ENCODE measurements around the gene CCDC33.

Gene CCDC33

DNA sequence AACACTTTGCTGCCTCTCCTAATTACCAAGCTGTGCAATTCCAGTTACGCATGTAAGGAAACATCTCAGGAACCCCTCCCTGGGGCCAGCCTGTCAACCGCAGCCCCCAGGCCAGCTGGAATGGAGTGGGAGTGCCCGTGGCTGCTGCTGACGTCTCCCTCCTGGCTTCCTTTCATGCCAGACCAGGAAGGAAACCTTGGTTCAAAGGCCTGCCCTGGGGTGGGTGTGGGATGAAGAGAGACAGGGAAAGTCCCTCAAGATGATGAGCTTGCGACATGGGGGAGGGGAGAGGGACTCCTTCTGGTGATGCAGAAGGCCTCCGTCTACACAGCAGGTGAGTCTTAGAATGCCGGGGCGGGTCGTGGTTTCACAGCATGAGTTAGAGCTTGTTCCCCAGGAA is 142.7 kb downstream of the CCDC33 start:
- no peak for FAIRE-seq
- no peak for DNase-seq (ENCODE audit: low spot score)

DNA sequence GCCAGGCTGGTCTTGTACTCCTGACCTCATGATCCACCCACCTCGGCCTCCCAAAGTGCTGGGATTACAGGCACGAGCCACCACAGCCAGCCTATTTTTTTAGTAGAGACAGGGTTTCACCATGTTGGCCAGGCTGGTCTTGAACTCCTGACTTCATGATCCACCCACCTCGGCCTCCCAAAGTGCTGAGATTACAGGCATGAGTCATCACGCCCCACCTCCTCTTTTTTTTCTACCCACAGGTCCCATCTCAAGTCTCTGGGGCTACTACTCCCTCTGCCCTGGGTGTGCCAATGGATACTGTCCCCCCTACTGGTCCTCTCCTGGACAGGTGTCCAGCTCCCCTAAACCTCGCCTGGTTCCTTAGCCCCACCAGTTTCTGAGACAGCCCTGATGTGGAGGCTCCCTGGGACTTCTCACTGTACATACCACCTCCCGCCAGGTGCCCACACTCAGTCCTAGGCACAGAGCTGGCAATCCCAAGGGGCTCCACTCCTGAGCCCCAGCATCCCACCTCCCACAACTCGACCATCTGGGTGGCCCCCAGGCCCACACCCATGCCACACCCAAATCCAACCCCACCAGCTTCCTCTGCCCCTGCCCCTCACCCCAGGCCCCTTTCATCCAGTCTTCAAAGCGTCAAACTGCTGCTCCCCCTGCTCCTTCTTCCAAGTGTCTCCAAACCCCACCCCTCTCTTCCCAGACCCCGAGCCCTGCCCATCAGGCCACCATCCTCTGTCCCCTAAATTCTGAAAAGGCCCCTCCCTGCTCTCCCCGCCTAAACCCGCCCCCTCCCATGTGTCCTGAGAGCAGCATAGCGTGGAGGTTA is 144.4 kb downstream of the CCDC33 start:
- DNase-seq (ENCODE audit: low spot score) (no peak), FAIRE-seq (no peak)

DNA sequence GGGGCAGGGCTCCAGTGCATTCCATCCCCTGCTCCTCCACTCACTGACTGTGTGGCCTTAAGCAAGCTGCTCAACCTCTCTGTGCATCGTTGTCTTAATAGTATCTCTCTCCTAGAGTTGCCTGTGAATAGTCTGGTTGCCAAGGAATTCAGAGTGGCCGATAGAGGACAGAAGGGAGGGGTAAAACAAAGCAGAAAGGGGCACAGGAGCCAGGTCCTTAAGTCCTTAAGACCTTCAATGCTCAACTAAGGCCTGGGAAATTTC is 145.0 kb downstream of the CCDC33 start:
- DNase-seq (ENCODE audit: low spot score) (no peak), FAIRE-seq (no peak)

DNA sequence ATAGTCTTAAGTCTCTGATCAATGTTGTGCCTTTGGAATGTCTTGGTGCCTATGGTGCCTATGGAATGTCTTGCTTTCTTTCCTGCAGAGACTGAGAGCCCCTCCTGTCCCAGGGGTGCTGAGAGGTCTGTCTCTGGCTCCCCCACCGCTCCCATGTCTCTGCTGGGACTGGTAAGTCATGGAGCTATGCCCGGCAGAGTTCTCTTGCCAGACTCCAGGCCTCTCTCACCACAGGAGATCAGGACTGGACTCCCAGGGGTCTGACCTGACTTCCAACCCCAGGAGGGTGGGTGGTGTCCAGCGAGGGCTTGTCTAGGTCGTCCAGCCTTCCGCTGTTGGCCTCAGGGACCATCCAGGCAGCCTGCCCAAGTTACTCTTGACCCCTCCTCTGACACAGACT is 145.4 kb downstream of the CCDC33 start:
- FAIRE-seq (no peak), DNase-seq (ENCODE audit: low spot score) (no peak)

DNA sequence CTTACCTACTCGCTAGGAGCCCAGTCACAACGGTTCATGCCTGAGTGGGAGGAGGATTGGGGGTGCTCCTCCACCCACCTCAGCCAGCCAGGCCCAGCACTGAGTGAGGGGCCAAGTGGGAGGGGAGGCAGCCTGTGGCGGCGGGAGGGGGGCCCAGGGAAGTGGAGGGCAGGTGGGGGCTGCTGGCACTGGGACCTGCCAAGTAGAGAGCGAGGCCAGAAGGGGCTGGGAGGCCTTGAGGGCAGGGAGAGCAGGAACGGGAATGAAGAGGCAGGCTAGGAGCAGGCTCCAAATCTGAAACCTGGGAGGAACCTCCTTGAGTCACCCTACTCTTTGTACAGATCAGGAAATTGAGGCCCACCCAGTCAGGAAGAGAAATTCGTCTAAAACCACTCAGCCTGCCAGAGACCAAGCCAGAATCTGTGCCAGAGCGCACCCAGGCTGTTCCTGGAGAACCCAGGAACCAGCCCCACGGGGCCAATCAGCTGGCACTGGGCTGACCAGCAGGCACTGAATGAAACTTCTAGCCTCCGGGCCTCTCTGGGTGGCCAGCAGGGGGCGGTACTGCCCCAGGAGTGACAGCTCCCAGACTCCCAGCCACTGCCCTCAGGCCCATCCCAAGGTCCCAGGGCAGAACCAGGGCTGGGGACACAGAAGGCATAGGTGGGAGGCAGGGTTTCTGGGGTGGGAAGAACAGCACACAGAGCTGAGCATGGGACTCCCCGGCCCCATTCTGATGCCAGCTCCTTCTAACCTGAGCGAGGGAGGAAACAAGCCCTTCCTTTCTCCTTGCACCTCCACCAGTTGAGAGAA is 146.1 kb downstream of the CCDC33 start:
- FAIRE-seq (no peak), DNase-seq (ENCODE audit: low spot score) (peak; percentile 83)

DNA sequence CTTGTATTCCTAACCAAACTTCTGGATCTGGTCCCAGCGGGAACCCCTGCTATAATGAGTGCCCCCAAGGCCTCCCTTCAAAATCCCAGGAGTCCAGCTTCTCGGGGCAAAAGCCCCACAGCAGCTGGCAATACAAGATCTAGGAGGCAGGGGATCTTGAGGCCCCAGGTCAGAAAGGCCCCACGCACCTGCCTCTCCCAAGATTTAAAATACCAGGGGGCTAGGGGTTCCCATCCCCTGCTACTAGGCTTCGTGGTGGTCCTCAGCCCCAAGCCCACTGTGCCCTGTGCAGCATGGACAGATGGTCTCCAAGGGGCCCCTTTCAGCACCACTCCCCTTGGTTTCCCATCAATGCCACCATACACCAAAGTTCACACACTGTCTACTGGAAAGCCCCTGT is 147.2 kb downstream of the CCDC33 start:
- DNase-seq (ENCODE audit: low spot score) (no peak), FAIRE-seq (no peak)

DNA sequence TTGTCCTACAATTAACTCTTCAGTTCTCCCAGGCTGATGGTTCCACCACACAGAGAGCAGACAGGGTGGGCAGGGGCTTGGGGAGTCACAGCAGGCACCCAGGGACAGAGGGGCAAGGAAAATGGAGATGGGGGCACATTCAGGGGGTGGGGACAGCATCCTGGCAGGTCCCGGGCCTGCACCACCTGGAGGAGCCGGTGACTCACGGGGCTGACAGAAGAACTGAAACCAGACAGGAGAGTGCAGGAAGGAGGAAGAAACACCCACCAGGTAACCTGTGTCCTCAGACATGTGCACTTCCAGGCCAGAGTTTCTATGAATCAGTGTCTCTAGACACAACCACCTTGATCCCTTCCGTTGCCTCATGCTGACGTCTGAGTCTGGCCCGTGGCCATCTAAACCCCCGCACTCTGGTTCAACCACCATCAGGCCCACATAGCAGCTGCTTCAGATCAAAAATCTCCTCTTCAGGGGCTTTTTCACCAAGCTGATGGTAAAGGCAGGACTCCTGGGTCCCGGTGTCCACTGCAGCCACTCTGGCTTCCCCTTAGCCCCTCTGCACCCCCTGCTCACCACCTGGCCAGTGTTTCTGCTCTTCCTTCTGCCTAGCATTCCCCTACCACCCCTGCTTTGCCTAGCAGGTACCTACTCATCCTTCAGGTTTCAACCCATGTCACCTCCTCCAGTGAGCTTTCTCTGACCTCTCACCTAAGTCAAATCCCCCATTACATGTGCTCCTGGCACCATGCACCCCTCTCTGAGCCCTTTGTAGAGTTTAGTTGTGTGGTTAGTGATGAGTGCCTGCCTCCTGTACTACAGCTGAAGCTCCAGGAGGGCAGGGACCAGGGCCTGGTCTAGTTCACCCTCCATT is 147.8 kb downstream of the CCDC33 start:
- DNase-seq (ENCODE audit: low spot score), result peak; percentile 66
- FAIRE-seq, result no peak

DNA sequence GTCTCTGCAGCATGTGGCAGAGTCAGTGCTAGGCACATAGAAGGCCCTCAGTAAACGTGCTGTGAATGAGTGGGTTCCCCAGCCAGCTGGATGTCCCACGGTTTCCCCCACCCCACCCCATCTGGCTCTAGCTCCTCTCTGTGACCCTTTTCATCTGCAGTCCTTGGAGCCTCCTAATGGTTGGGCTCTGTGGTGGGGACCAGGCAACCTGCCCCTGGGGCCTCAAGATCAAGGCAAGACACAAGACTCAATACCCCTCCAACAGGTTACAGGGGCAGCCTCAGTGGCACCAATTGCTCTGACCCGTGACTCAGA is 148.4 kb downstream of the CCDC33 start:
- FAIRE-seq, result no peak
- DNase-seq (ENCODE audit: low spot score), result no peak

DNA sequence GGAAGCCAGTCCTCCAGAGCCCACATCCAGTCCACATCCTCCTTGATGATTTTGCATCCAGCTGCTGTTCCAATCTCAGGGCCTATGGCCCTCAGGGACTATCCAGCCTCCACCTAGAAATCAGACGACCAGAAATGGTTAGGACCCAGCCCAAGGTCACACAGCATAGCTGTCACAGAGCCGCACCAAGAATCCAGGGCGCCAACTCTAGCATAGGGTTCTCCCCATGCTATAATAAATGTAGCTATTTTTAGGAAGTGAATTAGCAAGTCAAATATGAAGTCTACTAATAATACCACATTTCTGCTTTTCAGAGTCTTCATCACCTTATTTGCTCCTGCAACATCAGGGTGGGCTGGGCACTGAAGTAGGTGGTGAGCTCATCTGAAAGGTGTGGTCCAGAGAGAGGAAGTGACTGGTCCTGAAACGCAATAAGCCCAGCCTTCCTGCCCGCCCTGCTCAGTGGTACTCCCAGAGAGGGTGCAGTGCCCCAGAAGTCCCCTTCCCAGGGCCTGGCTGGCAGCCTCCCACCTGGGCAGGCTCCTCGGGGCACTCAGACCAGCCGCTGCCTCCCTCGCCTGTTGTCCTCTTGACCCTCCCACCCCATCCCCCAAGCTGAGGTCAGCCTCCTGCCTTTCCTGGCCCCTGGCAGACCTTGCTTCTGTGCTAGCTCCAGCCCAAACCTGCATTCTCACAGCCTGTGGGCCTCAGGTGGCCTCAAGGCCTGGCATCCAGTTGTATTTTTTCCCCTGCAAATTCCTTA is 148.9 kb downstream of the CCDC33 start:
- no peak for DNase-seq (ENCODE audit: low spot score)
- no peak for FAIRE-seq

DNA sequence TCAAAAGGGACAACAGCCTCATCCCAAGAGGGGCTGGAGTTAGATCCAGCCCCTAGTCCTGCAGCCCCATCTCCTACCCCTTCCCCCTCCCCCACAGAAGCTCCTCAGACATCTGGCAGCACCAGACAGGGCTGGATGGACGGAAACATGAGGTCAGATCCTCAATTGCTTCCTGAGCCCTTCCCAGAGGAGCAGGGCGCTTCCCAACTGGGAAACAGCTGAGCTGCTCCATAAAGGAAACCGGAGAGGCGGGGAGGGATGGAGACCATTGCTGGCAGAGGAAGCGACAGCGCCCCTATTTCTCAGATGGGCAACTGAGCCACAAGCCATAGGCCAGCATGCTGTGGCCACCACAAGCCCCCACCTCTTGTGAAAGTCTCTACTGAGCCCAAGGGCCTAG is 149.6 kb downstream of the CCDC33 start:
- DNase-seq (ENCODE audit: low spot score) (no peak), FAIRE-seq (no peak)
